Activated CD4-positive, CD25-positive, alpha-beta regulatory T cell treated with anti-CD3 and anti-CD28 coated beads, Interleukin-2, amount 50 U/mL, for 16 hours (primary cell): ENCODE data around the gene TMEM270.

Experiments
- DNase-seq: peaks from one replicate; pipeline ENCODE4 v3.0.0-alpha.2; 2020; ENCODE audit warnings: low read depth, low spot score

Gene TMEM270

DNA sequence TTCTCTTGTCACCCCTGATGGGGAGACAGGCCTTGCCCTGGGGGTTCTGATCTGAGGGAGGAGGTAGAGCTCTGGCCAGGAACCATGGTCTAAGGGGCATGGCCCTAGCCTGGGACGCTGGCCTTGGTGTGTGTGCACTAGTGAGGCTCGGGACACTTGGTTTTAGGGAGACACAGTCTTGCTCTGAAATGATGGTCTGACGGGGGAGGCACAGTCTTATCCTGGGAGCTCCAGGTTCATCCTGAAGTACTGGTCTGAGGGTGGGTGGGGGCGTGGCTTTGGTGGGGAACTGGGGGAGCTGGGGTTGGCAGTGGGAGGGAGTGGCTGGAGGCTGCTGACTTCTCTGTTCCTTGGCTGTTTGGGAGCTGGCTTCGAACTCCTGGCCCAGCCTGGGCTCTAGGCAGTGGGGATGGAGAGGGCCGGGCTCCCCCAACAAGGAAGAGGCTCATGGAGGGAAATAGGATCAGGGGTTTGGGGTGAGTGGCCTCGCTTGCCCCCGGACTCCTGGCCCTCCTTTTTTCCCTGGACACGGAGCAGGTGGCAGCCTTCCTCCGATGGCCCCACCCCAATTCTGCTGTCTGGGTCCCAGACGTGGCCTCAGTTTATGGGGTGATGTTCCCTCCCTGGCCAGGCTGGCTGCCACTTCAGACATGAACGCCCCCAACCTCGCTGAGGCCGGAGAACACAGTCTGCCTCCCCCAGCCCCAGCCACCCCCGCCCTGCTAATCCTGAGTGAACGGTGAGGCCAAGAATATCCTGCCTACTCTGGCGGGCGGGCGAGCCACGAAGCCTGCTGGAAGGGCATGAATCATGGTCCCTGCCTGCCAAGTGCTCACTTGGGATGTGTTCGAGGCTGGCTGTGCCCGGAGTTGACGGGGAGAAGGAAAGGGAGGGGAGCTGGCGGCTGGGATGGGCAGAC is 43.5 kb downstream of the TMEM270 start:
- no peak for DNase-seq

DNA sequence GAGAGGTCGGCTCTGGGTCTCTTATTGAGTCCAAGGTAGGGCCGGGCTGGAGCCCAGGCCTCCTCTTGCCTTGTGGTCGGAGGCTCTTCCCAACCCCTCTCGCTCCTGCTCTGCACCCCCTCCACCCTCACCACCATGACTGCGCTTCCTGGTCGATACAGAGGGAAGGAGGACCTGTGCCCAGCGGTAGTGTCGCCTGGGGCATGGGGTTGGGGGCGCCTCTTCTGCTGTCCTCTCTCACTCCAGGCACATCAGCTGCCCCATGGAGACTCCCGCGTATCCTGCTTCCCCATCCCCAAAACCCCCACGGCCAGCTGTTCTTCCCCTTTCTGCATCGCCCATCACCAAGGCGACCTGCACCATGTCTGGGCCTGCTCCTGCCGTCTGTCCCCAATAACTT is 44.4 kb downstream of the TMEM270 start:
- DNase-seq, result no peak

DNA sequence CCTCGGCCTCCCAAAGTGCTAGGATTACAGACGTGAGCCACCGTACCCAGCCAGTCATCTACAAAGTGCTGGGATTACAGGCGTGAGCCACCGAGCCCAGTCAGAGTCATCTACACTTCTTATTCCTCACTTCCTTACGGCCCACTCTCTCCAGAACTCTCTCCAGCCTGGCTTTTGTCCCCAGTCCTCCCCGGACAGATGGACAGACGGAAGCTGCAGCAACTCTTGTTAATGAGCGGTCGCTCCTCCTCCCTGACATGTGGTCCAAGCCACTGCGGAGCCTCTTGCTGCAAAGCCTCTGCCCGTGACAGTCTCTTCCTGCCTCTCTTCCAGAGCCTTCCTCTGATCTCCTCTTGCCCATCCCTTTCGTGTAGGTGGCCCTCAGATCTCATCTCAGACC is 45.9 kb downstream of the TMEM270 start:
- DNase-seq, result no peak

DNA sequence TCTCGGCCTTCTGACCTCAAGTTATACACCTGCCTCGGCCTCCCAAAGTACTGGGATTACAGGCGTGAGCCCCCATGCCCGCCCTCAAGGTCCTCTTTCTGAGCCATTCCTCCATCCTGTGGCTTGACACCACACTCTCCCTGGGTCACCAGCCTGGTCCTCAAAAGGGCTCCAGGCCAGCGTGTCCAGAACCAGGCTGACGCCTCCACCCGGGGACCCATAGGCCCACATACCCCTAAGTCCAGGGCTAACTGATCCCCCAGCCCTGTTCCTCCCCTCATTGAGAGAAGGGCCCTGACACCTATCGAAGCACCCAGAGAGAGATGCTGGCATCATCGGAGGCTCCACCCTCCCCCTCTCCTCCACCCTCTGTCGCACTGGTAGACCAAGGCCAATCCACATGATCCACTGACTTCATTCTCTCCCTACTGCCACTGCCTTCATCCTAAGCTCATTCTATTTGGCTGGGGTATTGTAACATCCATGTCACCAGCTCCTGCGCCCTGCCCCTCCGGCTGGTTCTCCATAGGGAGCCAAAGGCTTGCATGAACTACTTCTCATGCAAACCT is 46.7 kb downstream of the TMEM270 start:
- DNase-seq, result no peak

DNA sequence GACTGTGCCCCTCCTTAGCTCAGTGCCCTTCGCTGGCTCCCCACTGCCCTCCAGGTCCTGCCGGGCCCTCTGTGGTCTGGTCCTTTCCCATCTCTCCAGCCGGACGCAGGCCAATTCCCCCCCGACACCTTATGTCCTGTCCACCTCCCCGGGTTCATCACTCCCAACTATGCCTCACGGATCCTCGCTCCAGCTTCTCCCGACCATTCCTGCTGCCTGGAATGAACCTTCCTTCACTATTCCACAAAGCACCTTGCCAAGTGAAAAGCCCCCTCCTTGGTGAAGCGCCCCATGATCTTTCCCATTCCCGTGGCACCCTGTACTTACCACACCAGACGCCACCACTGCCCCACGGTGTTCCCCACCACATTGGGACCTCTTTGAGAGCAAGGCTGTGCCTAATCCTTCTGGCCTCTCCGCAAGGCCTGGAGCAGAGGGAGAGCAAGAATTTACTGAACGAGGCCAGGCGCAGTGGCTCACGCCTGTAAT is 47.2 kb downstream of the TMEM270 start:
- DNase-seq, result no peak

DNA sequence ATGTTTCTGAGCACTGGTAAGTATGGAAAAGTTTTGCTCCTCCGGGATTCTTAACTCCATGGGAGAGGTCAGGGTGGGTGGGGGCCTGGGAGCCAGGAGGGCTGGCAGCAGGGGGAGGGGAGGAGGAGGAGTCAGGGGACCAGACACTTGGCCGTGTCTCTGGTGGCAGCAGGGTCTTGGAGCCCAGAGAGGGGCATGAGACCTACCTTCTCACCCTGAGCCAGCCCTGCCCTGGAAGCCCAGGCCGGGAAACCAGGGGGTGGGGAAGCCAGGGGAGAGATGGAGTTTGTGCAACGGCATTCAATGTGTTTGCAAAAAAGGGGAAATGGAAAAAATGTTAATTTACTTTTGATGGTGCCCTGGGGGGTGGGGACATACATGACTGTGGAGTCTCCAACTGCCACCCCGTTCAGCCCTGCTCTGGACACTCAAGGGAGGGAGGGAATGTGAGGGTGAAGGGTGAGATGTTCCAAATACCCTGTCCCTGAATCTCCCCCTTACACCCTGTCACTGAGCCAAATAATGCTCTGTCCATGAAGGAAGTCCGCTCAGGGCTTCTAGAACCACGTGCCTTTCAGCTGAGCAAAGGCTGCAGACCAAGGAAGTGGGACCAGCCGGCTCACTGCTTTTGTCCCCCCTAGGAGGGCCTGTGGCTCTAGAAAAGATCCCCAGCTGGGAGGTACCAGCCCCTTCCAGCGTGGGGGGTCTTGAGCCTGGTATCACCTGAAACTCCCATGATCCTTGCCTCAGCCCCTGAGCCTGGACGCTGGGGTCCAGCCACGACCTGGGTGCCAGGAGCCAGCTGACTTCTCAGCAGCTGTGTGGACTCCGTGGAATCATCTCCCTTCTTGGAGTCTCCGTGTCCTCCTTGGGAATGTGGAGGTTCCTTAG is 48.3 kb downstream of the TMEM270 start:
- no peak for DNase-seq

DNA sequence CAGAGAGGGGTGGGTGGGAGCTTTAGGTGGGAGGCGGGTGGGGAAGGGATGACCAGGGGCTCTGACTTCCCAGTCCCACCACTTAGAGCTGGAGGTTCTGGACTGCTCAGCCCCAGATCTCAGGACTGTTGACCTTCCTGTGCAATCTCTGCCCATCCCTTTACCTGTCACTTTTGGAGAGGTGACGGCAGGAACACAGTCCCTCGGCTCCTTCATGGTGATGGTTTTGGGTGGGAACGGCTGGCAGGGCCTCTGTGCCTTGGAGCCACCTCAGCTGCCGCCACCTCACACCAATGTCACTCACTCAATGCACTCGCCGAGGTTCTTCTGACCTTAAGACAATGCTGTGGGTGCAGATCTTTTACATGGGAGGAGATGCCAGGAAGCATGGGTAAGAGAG is 49.0 kb downstream of the TMEM270 start:
- no peak for DNase-seq

DNA sequence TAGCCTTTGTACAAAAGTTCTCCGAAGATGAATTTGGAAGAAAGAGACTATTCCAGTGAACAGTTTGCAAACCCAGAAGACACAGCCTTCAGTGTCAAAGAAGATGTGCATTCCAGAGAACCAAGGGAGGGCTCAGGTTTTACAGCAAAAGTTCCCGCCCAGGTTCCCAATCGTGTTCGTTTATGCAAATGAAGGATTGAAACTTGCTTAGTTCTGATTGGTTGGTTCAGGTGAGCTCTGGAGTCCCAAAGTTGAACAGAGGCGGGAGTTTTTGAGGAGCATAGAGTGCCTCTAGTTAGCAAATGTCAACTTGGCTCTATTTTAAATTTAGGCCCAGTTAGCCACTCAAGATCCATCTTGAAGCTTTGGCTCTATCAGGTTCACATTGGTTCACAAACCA is 51.3 kb downstream of the TMEM270 start:
- no peak for DNase-seq
